NCI-H226 (cell line): Measurements from ENCODE around the gene WWC2.

Experiments
- DNase-seq: peaks from one replicate; pipeline ENCODE4 v3.0.0-alpha.2; 2015

The WWC2 gene

GRCh38 chr4:183261953-183262775 is 163.1 kb downstream of the WWC2 start:
- DNase-seq, result peak; percentile 28

GRCh38 chr4:183262776-183263100 is 163.7 kb downstream of the WWC2 start:
- no peak for DNase-seq

- no peak for DNase-seq
Observed at GRCh38 chr4:183263787-183264386, 164.8 kb downstream of the WWC2 start.

- no peak for DNase-seq
Observed at GRCh38 chr4:183264614-183265013, 165.6 kb downstream of the WWC2 start.

GRCh38 chr4:183266371-183266770 is 167.3 kb downstream of the WWC2 start:
- no peak for DNase-seq

GRCh38 chr4:183268556-183268955 is 169.5 kb downstream of the WWC2 start:
- DNase-seq, result no peak

GRCh38 chr4:183272384-183272783 is 173.3 kb downstream of the WWC2 start:
- no peak for DNase-seq

- no peak for DNase-seq
Observed at GRCh38 chr4:183276106-183276505, 177.0 kb downstream of the WWC2 start.

GRCh38 chr4:183284258-183284785 is 185.3 kb downstream of the WWC2 start:
- no peak for DNase-seq

GRCh38 chr4:183284965-183285364 is 185.9 kb downstream of the WWC2 start:
- no peak for DNase-seq

GRCh38 chr4:183285886-183286285 is 186.8 kb downstream of the WWC2 start:
- no peak for DNase-seq

- no peak for DNase-seq
Observed at GRCh38 chr4:183286590-183287308, 187.7 kb downstream of the WWC2 start.

GRCh38 chr4:183287309-183287659 is 188.2 kb downstream of the WWC2 start:
- no peak for DNase-seq

- no peak for DNase-seq
Observed at GRCh38 chr4:183287677-183288076, 188.6 kb downstream of the WWC2 start.

GRCh38 chr4:183288955-183289354 is 189.9 kb downstream of the WWC2 start:
- no peak for DNase-seq

- peak; percentile 9 for DNase-seq
Observed at GRCh38 chr4:183289688-183290087, 190.6 kb downstream of the WWC2 start.

- DNase-seq, result no peak
Observed at GRCh38 chr4:183291070-183291469, 192.0 kb downstream of the WWC2 start.

GRCh38 chr4:183295711-183296110 is 196.7 kb downstream of the WWC2 start:
- DNase-seq, result no peak

- no peak for DNase-seq
Observed at GRCh38 chr4:183297675-183298074, 198.6 kb downstream of the WWC2 start.

- no peak for DNase-seq
Observed at GRCh38 chr4:183299464-183299863, 200.4 kb downstream of the WWC2 start.

GRCh38 chr4:183300070-183300469 is 201.0 kb downstream of the WWC2 start:
- DNase-seq, result no peak

GRCh38 chr4:183300655-183301054 is 201.6 kb downstream of the WWC2 start:
- no peak for DNase-seq

- no peak for DNase-seq
Observed at GRCh38 chr4:183303301-183303700, 204.2 kb downstream of the WWC2 start.

GRCh38 chr4:183304067-183304466 is 205.0 kb downstream of the WWC2 start:
- no peak for DNase-seq
